Measurements from ENCODE around the gene DIS3L2. TPM values are rescaled to one million over a fixed set of nuclear protein-coding genes. Genes with fewer than 3 reads are reported as not detected.

DIS3L2 gene
- total RNA-seq, 1 donor from 2014 or later = 24.0 TPM

DNA sequence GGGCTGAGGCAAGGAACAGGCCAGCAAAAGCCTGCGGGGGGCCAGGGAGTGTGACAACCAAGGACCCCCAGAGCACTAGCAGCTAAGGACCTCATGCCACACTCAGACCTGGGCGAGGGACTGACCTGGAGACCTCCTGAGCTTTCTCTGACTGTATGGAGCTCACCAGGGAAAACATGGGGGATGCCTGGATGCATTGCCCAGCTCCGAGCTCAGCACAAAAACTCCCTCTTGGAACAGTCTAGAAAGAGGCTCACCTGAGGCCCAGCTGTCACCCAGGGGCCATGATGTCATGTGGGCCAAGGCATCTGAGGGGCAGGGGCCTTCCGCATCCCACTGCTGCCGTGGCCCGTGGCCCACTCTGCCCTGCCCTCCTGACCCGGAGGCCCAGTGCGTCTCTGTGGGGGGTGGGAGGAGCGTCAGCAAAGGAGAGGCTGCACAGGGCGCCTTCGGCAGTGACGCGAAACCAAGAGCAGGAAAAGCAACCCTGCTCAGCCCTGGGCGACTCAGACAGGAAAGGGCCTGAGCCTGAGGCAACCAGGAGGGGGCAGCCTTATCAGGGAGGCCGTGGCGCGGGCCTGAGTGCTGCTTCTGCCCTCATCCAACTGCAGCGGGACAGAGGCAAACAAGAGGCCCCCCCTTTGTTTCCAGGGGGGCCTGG is 359.8 kb downstream of the DIS3L2 start:
- Mint-ChIP-seq H3K36me3 (ENCODE audit: low read depth, unreplicated experiment) (peaks cover 11% of the 10 kb centered on the region), H3K27ac (ENCODE audit: unreplicated experiment) (no peak overlapping the region), H3K27me3 (ENCODE audit: low read depth, unreplicated experiment) (peaks cover 4% of the 10 kb centered on the region), H3K9me3 (ENCODE audit: unreplicated experiment) (no peaks in the 10 kb centered on the region), H3K4me3 (ENCODE audit: unreplicated experiment) (no peak overlapping the region), H3K4me1 (ENCODE audit: low read depth, unreplicated experiment) (peaks cover 6% of the 10 kb centered on the region)
- H4K20me1 ChIP-seq (ENCODE audit: insufficient read depth, low read length) = peaks cover 34% of the 10 kb centered on the region
- H3K27me3 ChIP-seq (ENCODE audit: insufficient read depth, low read length) = no peaks in the 10 kb centered on the region
- H3K9me3 ChIP-seq (ENCODE audit: insufficient read depth, low read depth, low read length) = no peaks in the 10 kb centered on the region
- FAIRE-seq = no peak
- H3K4me3 ChIP-seq (ENCODE audit: insufficient read depth, low read depth, low read length) = no peak overlapping the region
- no peak overlapping the region for H2AFZ ChIP-seq (ENCODE audit: low read depth, low read length)
- DNase-seq (ENCODE audit: low read depth) = no peak
- no peak overlapping the region for H3K4me2 ChIP-seq (ENCODE audit: low read length)
- no peaks in the 10 kb centered on the region for H3K79me2 ChIP-seq (ENCODE audit: insufficient read depth, low read length)
- H3K27ac ChIP-seq (ENCODE audit: low read depth, low read length) = no peak overlapping the region
- no peaks in the 10 kb centered on the region for H3K36me3 ChIP-seq (ENCODE audit: insufficient read depth, low read length)
- TF ChIP-seq, protein P1, sequence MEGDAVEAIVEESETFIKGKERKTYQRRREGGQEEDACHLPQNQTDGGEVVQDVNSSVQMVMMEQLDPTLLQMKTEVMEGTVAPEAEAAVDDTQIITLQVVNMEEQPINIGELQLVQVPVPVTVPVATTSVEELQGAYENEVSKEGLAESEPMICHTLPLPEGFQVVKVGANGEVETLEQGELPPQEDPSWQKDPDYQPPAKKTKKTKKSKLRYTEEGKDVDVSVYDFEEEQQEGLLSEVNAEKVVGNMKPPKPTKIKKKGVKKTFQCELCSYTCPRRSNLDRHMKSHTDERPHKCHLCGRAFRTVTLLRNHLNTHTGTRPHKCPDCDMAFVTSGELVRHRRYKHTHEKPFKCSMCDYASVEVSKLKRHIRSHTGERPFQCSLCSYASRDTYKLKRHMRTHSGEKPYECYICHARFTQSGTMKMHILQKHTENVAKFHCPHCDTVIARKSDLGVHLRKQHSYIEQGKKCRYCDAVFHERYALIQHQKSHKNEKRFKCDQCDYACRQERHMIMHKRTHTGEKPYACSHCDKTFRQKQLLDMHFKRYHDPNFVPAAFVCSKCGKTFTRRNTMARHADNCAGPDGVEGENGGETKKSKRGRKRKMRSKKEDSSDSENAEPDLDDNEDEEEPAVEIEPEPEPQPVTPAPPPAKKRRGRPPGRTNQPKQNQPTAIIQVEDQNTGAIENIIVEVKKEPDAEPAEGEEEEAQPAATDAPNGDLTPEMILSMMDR (IDR thresholded peaks at IDR 0.05; ENCODE audit: insufficient read depth, low read depth, low read length) = no peak
- no peak for TF ChIP-seq EZH2 (IDR thresholded peaks at IDR 0.05; ENCODE audit: insufficient read depth, low read length)
- H3K4me1 ChIP-seq (ENCODE audit: insufficient read depth, low read length) = peaks cover 3% of the 10 kb centered on the region
- no peak overlapping the region for H3K9ac ChIP-seq (ENCODE audit: low read length)

DNA sequence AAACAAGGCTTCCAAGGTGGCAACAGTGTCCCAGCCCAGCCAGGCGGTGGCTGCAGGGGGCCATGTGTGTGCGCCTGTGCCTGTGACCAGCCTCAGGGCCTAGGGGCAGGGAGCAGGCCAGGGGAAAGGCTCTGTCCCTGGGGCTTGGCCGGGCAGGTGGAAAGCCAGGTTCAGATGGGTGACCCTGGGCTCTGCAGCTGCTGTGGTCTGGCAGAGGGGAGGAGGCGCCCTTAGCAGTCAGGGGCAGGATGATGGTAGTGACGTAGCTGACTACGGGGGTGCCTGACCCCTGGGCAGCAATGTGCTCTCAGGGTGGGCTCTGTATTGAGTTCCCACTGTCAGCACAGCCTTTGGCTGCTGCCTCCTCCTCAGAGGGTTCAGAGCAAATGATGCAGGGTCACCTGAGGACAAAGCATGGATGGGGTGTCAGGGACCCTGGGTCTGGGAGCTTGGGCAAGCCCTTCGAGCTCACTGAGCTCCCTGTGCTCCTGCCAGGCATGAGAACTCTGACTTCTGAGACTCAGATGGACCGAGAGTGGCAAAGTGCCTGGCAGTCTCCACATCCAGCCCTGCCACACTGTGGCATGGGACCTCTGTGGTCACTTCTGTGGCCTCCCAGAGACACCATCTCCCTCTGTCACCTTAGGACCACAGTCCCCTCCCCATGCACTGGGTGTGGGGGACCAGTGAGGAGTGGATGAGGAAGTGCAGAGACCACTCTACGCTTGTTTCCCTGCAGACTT is 360.5 kb downstream of the DIS3L2 start:
- Mint-ChIP-seq H3K27me3 (ENCODE audit: low read depth, unreplicated experiment) (peaks cover 4% of the 10 kb centered on the region), H3K9me3 (ENCODE audit: unreplicated experiment) (no peaks in the 10 kb centered on the region), H3K4me1 (ENCODE audit: low read depth, unreplicated experiment) (peaks cover 6% of the 10 kb centered on the region), H3K4me3 (ENCODE audit: unreplicated experiment) (no peak overlapping the region), H3K36me3 (ENCODE audit: low read depth, unreplicated experiment) (peaks cover 7% of the 10 kb centered on the region), H3K27ac (ENCODE audit: unreplicated experiment) (no peak overlapping the region)
- H4K20me1 ChIP-seq (ENCODE audit: insufficient read depth, low read length) = peaks cover 38% of the 10 kb centered on the region
- no peaks in the 10 kb centered on the region for H3K36me3 ChIP-seq (ENCODE audit: insufficient read depth, low read length)
- peaks cover 3% of the 10 kb centered on the region for H3K4me1 ChIP-seq (ENCODE audit: insufficient read depth, low read length)
- no peak overlapping the region for H2AFZ ChIP-seq (ENCODE audit: low read depth, low read length)
- H3K9ac ChIP-seq (ENCODE audit: low read length) = no peak overlapping the region
- H3K79me2 ChIP-seq (ENCODE audit: insufficient read depth, low read length) = no peaks in the 10 kb centered on the region
- no peak overlapping the region for H3K27ac ChIP-seq (ENCODE audit: low read depth, low read length)
- DNase-seq (ENCODE audit: low read depth) (no peak), FAIRE-seq (no peak)
- TF ChIP-seq, protein P1 (IDR thresholded peaks at IDR 0.05; ENCODE audit: insufficient read depth, low read depth, low read length) = no peak
- no peak for TF ChIP-seq EZH2 (IDR thresholded peaks at IDR 0.05; ENCODE audit: insufficient read depth, low read length)
- no peaks in the 10 kb centered on the region for H3K27me3 ChIP-seq (ENCODE audit: insufficient read depth, low read length)
- no peaks in the 10 kb centered on the region for H3K9me3 ChIP-seq (ENCODE audit: insufficient read depth, low read depth, low read length)
- H3K4me3 ChIP-seq (ENCODE audit: insufficient read depth, low read depth, low read length) = no peak overlapping the region
- no peak overlapping the region for H3K4me2 ChIP-seq (ENCODE audit: low read length)
